Osteoblast (primary cell): Measurements from ENCODE around the gene SERINC5. TPM values are rescaled to one million over a fixed set of nuclear protein-coding genes. Genes with fewer than 3 reads are reported as not detected.

Experiments
- DNase-seq: peaks from one replicate; pipeline ENCODE4 v3.0.0; 2011; ENCODE audit warnings: low spot score, mixed read lengths; ENCODE audit not compliant: insufficient read length; ENCODE audit errors: missing footprints
- H2AFZ ChIP-seq: 2 replicates; pipeline ENCODE4 v1.6.0; 2011; ENCODE audit warnings: mild to moderate bottlenecking, low read length
- H3K27ac ChIP-seq: 2 replicates; pipeline ENCODE4 v1.5.1; 2011; ENCODE audit warnings: mild to moderate bottlenecking, low read depth, low read length, moderate library complexity
- H3K27me3 ChIP-seq: 2 replicates; pipeline ENCODE4 v1.6.0; 2012; ENCODE audit warnings: mild to moderate bottlenecking, control low read depth, inconsistent platforms, low read length, moderate library complexity; ENCODE audit not compliant: insufficient read depth
- H3K36me3 ChIP-seq: 2 replicates; pipeline ENCODE4 v1.5.1; 2011; ENCODE audit warnings: mild to moderate bottlenecking, low read length, control low read depth, moderate library complexity; ENCODE audit not compliant: insufficient read depth
- H3K4me1 ChIP-seq: 2 replicates; pipeline ENCODE4 v1.5.1; 2011; ENCODE audit warnings: mild to moderate bottlenecking, low read length, control low read depth, moderate library complexity; ENCODE audit not compliant: insufficient read depth
- H3K4me2 ChIP-seq: 2 replicates; pipeline ENCODE4 v1.6.0; 2011; ENCODE audit warnings: mild to moderate bottlenecking, low read length; ENCODE audit not compliant: insufficient read depth
- H3K4me3 ChIP-seq: fragments of 200-600 bp; sonication (generic); 3 replicates; pipeline ENCODE4 v1.5.1; 2012; ENCODE audit warnings: mild to moderate bottlenecking, low read length, inconsistent platforms; ENCODE audit not compliant: insufficient read depth
- H3K79me2 ChIP-seq: 2 replicates; pipeline ENCODE4 v1.6.0; 2012; ENCODE audit warnings: mild to moderate bottlenecking, low read length, control low read depth, inconsistent platforms; ENCODE audit not compliant: insufficient read depth
- H3K9me3 ChIP-seq: 2 replicates; pipeline ENCODE4 v1.5.1; 2011; ENCODE audit warnings: low read depth, low read length, control low read depth
- H4K20me1 ChIP-seq: 2 replicates; pipeline ENCODE4 v1.6.0; 2012; ENCODE audit warnings: mild to moderate bottlenecking, low read length, control low read depth; ENCODE audit not compliant: insufficient read depth
- CTCF ChIP-seq: IDR thresholded peaks from 2 replicates; pipeline ENCODE4 v1.5.1; 2011; ENCODE audit warnings: mild to moderate bottlenecking, low read depth, low read length, moderate library complexity; ENCODE audit errors: extremely low read depth
- total RNA-seq: library from RNA; depleted of rRNA; stranded (reverse); fragments of >200 nt; gene quantifications from 2 replicates; pipeline ENCODE4 v1.2.3, GENCODE V29; 2012

Gene SERINC5
- total RNA-seq, 1 donor = 96.3 TPM

GRCh38 chr5:80151890-80152289, 104.0 kb downstream of the SERINC5 start:
- H3K27ac ChIP-seq = no peak overlapping the region
- H3K4me3 ChIP-seq = no peak overlapping the region
- no peak overlapping the region for H2AFZ ChIP-seq
- H3K27me3 ChIP-seq = no peaks in the 10 kb centered on the region
- DNase-seq = no peak
- TF ChIP-seq CTCF = no peak
- H4K20me1 ChIP-seq = no peaks in the 10 kb centered on the region
- H3K4me1 ChIP-seq = peaks cover 12% of the 10 kb centered on the region
- H3K9me3 ChIP-seq = no peaks in the 10 kb centered on the region
- H3K4me2 ChIP-seq = no peak overlapping the region
- H3K79me2 ChIP-seq = no peaks in the 10 kb centered on the region
- H3K36me3 ChIP-seq = peaks cover 25% of the 10 kb centered on the region

- no peaks in the 10 kb centered on the region for H3K27me3 ChIP-seq
- H2AFZ ChIP-seq = no peak overlapping the region
- H3K4me3 ChIP-seq = no peak overlapping the region
- H3K79me2 ChIP-seq = no peaks in the 10 kb centered on the region
- peaks cover 34% of the 10 kb centered on the region for H3K36me3 ChIP-seq
- H3K27ac ChIP-seq = no peak overlapping the region
- no peak for DNase-seq
- H3K9me3 ChIP-seq = no peaks in the 10 kb centered on the region
- no peaks in the 10 kb centered on the region for H4K20me1 ChIP-seq
- H3K4me2 ChIP-seq = no peak overlapping the region
- TF ChIP-seq CTCF = no peak
- peaks cover 5% of the 10 kb centered on the region for H3K4me1 ChIP-seq
These were observed 105.1 kb downstream of the SERINC5 start for GRCh38 chr5:80150731-80151130.

GRCh38 chr5:80149161-80149609, 106.7 kb downstream of the SERINC5 start:
- H3K36me3 ChIP-seq = peaks cover 42% of the 10 kb centered on the region
- no peak overlapping the region for H3K4me2 ChIP-seq
- H3K9me3 ChIP-seq = no peaks in the 10 kb centered on the region
- H2AFZ ChIP-seq = no peak overlapping the region
- H3K79me2 ChIP-seq = no peaks in the 10 kb centered on the region
- no peak overlapping the region for H3K27ac ChIP-seq
- no peak overlapping the region for H3K4me3 ChIP-seq
- H3K4me1 ChIP-seq = no peaks in the 10 kb centered on the region
- H3K27me3 ChIP-seq = no peaks in the 10 kb centered on the region
- no peak for TF ChIP-seq CTCF
- no peak for DNase-seq
- H4K20me1 ChIP-seq = no peaks in the 10 kb centered on the region

DNA sequence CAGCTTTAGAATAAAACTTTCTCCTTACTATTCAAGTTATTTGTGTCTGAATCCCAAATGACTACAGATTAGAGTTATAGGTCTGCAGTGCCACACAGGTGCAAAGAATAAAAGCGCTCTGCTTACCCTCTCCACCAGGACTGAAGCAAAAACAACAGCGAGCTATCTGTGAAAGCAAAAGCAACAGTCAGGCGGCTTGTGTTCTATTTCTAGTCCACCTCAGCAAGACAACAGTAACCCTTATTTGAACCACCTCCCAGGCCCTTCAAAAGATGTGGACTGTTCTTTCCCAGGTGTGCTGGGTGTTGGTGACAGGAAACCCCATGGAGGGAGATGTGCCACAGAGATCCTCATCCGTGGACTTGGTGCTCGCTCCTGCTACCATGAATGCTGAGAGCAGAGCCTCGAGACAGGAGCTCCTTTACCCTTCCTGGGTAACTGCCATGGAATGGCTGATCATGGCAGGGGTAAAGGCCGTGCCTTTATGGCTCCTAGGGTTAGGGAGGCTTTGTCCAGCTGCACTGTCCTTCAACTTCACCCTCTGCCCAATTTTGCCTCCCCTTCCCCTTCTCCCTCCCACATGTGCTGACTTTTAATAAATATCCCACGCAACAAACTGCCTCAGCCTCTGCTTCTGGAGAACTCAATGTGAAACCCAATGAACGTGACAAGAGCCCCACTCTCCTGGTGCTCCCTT, 108.6 kb downstream of the SERINC5 start:
- Histone ChIP-seq H3K79me2 (no peaks in the 10 kb centered on the region), H4K20me1 (no peaks in the 10 kb centered on the region), H3K4me1 (no peaks in the 10 kb centered on the region), H3K36me3 (peaks cover 47% of the 10 kb centered on the region), H3K9me3 (no peaks in the 10 kb centered on the region), H3K4me2 (no peak overlapping the region), H3K27ac (no peak overlapping the region), H3K27me3 (no peaks in the 10 kb centered on the region), H2AFZ (no peak overlapping the region), H3K4me3 (no peak overlapping the region)
- TF ChIP-seq CTCF = no peak
- DNase-seq = no peak
